Astrocyte of the hippocampus (primary cell): ENCODE measurements around the gene ADGRA1.
A peak's percentile ranks its signal among the peaks of the same experiment; 100 is the strongest.
"Not testable (repeated sequence)": the region's sequence is repeated elsewhere in the genome, so short reads cannot be mapped to it uniquely, and the experiment has no call there.

Source experiments
- DNase-seq: peaks from one replicate; pipeline ENCODE4 v3.0.0; 2011; ENCODE audit warnings: low read depth, low spot score

Gene ADGRA1, protein sequence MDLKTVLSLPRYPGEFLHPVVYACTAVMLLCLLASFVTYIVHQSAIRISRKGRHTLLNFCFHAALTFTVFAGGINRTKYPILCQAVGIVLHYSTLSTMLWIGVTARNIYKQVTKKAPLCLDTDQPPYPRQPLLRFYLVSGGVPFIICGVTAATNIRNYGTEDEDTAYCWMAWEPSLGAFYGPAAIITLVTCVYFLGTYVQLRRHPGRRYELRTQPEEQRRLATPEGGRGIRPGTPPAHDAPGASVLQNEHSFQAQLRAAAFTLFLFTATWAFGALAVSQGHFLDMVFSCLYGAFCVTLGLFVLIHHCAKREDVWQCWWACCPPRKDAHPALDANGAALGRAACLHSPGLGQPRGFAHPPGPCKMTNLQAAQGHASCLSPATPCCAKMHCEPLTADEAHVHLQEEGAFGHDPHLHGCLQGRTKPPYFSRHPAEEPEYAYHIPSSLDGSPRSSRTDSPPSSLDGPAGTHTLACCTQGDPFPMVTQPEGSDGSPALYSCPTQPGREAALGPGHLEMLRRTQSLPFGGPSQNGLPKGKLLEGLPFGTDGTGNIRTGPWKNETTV

DNA sequence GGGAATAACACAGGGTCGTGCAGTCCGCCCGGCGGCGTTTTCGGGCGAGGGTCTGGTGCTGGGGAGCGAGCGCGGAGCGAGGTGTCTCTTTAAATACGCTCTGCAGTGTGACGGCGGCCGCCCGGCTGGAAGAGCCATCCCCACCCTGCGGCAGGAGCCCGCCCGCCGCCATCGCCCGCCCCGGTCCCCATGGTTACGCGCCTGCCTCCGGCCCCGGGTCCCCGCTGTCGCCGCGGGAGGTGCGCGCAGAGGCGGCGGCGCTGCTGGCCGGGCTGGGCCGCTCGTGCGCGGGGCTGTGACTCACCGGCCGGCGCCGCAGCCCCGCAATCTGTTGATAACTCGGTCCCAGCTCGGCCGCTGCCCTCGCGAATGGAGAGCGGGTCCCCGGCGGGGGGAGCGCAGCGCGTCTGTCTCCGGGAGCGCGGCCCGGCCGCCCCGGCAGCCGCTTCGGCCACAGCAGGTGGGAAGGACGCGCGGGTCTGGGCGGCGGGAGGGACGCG, at the start of gene ADGRA1:
TSS of gene ADGRA1 (plus strand) at position 246 of the 500 bp plus-strand sequence. CDS start 986 bp downstream, outside the sequence.
- DNase-seq, result peak; percentile 38

- no peak for DNase-seq
Observed at GRCh38 chr10:133038036-133038823, 49.5 kb upstream of the ADGRA1 start.

GRCh38 chr10:133039107-133039802, 48.5 kb upstream of the ADGRA1 start:
- DNase-seq, result no peak

DNA sequence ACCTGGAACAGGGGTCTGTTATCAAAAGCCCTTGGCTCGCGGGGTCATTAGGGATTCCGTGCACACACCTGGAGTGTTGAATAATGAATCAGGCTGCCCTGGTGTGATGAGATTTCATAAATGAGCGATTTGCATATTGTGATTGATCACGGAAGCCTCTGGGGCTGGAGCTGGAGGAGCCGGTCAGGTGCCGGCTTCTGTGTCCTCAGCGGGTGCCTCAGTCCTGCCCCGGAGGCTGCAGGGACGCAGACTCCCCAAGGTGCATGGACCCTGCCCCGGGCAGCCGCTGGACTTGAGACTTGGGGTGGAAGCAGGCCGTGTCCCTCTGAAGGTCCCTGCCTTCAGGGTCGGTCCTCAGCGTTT, 47.9 kb upstream of the ADGRA1 start:
- DNase-seq, result no peak

GRCh38 chr10:133040198-133040597, 47.5 kb upstream of the ADGRA1 start:
- no peak for DNase-seq

DNA sequence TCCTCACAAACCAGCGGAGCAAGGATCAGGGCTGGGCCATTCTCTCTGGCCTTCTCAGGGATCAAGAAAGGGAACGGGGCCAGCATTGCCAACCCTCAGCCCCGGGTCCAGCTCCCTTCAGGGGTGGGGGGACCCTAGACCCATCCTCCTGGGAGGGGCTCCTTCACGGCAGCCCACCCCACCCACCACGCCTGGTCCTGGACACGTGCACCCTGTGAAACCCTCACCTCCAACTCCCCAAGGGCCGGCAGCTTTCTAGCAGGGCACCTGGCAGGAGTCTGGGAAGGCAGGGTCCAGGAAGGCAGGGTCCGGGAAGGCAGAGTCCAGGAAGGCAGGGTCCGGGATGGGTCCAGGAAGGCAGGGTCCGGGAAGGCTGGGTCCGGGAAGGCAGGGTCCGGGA, 46.6 kb upstream of the ADGRA1 start:
- DNase-seq, result no peak

DNA sequence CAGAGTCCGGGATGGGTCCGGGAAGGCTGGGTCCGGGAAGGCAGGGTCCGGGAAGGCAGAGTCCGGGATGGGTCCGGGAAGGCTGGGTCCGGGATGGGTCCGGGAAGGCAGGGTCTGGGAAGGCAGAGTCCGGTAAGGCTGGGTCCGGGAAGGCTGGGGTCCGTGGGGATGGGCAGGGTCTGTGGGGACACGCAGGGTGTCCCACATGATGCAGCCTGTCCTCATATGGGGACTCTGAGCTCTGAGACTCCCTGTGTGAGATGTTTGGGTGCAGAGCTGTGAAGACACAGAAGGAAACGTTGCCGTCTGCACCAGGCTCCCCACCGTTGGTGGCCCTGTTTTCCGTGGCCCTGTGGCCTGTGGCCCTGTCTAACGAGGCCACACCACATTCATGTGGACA, 45.7 kb upstream of the ADGRA1 start:
- DNase-seq, result no peak

GRCh38 chr10:133042816-133043215, 44.9 kb upstream of the ADGRA1 start:
- no peak for DNase-seq

DNA sequence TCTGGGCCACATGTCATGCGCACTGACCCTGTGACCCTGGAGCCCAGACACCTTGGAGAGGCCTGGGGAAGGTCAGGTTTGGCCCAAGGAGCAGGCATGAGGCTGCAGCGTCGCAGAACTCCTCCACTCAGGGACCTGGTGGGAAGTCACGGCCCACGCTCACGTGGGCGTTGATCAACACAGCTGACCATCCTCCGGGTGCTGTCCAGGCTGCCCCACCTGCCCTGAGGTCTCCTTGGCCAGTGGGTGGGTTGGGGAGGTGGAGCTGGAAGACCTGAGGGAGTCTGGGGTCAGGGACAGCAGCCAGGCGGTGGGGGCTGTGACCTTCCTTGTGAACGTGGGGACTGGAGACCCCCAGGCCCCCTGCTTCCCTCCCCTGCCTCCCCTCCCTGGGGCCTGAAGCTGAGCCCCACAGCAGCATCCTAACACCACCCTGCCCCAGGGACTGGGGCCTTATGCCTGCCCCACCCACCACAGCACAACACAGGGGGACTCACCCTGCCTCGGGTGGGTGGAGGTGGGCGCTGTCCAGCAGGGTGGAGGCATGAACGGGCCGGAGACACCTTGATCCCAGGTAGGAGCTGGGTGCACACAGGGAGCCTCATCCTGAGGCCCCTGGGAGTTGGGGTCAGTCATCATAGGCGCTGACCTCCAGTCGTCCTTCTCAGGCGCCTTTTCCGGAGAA, 44.0 kb upstream of the ADGRA1 start:
- no peak for DNase-seq

DNA sequence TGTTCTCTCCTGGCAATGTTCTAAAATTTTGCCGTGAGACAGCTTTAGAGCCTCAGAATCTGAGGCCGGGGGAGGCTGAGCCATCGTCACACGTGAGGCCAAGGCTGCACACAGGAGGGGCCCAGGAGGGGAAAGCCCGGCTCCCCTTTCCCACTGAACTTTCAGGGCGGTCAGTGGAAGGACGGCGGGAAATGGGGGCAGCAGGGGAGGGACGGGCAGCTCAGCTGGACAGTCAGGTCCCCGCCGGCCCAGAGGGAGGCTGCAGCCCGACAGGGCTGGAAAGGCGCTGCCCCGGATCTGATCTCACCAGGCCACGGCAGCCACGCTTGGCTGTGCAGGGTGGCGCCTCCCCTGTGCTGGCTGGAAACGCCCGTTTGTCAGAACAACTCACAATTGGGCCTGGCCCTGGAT, 43.3 kb upstream of the ADGRA1 start:
- no peak for DNase-seq

- no peak for DNase-seq
Observed at GRCh38 chr10:133045556-133046389, 42.0 kb upstream of the ADGRA1 start.

DNA sequence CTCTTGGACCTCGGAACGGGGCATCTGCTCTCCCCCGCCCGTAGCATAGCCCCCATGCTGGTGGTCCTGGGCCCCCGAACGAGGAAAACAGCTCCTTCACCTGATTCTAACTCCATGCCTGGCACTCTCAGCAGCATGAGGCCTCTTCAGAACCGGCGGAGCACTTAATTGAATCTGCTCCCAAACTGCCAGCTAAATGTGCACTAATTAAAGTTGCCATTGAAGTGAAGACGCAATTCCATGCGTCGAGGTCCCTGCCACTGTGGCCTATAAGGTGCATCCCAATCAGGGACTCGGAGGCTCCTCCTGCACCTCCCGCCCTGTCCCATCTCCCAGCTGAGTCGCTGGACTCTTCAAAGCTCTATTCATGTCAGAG, 41.3 kb upstream of the ADGRA1 start:
- DNase-seq, result no peak

DNA sequence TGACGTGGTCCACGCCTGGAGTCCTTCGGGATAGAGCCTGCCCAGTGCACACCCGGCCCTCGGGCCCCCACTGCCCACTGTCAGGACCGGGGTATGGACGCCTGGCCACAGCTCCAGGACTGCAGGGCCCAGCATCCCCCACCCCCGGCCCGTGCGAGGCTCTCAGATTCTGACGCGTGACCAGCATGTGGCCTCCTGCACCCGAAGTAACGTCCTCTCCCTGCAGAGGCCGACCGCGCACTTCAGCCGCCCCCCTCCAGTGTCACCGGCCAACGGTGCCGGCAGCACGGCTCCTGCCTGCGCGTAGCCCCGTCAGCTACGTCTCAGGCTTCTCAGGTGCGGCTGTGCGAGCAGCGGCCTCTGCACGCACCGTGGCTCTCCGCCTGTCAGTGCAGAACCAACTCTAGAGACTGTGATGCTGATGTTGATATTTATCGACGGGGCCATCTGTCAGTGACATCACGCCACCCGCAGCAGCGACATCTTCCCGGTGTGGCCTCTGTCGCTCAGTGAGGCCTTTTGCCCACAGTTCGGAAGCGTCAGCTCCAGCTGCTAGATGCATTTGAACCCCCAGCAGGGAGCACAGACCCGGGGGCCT, 40.1 kb upstream of the ADGRA1 start:
- DNase-seq, result no peak

GRCh38 chr10:133048266-133048665, 39.5 kb upstream of the ADGRA1 start:
- DNase-seq, result no peak

DNA sequence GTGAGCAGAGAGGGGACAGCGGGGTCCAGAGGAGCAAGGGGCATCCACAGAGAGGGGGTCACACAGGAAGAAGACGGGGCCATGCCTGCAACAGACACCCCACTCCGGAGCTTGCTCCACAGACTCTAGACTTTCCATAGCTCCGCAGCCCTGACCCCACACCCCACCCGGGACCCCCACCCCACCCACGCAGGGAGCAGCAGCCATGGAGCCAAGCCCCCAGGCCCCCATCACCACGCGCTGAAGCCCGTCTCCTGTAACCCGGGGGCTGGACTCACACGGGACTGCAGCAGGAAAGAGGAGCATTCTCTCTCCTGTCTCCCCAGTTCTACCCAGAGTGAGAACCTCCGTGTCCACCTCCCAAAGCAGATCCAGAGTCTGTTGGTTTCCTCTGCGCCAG, 38.8 kb upstream of the ADGRA1 start:
- no peak for DNase-seq

DNA sequence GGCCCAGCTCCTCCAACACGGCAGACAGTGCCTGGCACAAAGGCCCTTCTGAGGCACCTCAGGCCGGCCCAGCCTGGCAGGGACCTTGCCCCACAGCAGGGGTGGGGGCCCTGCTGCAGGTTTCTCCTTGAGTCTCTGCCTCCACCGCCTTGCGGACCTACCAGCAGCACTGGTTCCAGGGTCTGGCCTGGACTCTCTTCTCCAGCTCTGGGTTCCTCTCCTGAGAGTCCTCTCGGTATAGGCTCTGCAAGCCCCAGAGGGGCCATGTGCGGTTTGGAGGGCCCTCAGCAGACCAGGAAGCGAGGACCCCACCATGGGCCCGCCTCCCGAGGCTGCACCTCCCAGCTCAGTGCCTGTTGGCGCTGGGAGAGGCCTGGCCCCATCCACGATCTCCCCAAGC, 38.1 kb upstream of the ADGRA1 start:
- DNase-seq, result no peak

GRCh38 chr10:133050371-133050770, 37.4 kb upstream of the ADGRA1 start:
- no peak for DNase-seq

DNA sequence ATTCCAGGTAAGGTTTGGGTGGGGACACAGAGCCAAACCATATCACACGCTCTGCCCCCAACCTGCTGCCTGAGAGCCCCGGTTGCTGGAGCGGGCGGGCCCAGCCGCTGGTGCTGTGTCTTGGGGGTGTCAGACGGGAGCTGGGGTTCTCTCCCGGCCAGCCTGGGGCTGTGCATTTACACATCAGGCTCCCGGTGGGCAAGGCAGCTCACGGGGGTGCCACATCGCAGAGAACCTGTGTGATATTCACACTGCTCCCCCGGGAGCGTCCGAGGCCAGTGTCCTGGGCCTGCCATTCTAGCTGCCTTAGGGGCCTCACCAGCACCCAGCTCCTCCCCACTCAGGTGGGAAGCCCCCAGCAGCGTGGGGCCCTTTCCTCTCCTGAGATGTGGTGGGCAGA, 35.6 kb upstream of the ADGRA1 start:
- no peak for DNase-seq

- not testable (repeated sequence) for DNase-seq
Observed at GRCh38 chr10:133053527-133054133, 34.1 kb upstream of the ADGRA1 start.

GRCh38 chr10:133055470-133055869, 32.3 kb upstream of the ADGRA1 start:
- no peak for DNase-seq
